GM04504 (cell line): ENCODE measurements around the gene PRH1.

ENCODE experiments used
- DNase-seq: peaks from one replicate; pipeline ENCODE4 v3.0.0-alpha.2; 2012; ENCODE audit warnings: low read depth

PRH1 gene

GRCh38 chr12:10884086-10884725, at the start of gene PRH1:
PRH1 (minus strand) TSS chr12:10884255; CDS start chr12:10884217, 38 bp downstream.
- DNase-seq: no peak

GRCh38 chr12:10928746-10929286, 44.8 kb upstream of the PRH1 start, which contains the start of gene PRH2:
PRH2 (plus strand) TSS chr12:10929236; CDS start chr12:10929274, 38 bp downstream.
- DNase-seq: no peak

- DNase-seq: no peak
These were observed 42.2 kb upstream of the PRH1 start for GRCh38 chr12:10926269-10926668.

- no peak for DNase-seq
These were observed 35.8 kb upstream of the PRH1 start for GRCh38 chr12:10919809-10920208.

GRCh38 chr12:10910380-10910779, 26.3 kb upstream of the PRH1 start:
- no peak for DNase-seq

- DNase-seq: no peak
These were observed 25.4 kb upstream of the PRH1 start, which contains the start of gene TAS2R13 for GRCh38 chr12:10909462-10909861. TAS2R13 (minus strand) TSS chr12:10909562; CDS start chr12:10909298, 264 bp downstream.

GRCh38 chr12:10904686-10905085, 20.6 kb upstream of the PRH1 start:
- DNase-seq: no peak

- DNase-seq: no peak
These were observed 17.4 kb upstream of the PRH1 start for GRCh38 chr12:10901427-10901826.

- no peak for DNase-seq
These were observed 16.9 kb upstream of the PRH1 start for GRCh38 chr12:10900972-10901371.

GRCh38 chr12:10900530-10900929, 16.5 kb upstream of the PRH1 start:
- no peak for DNase-seq

- DNase-seq: no peak
These were observed 12.8 kb upstream of the PRH1 start for GRCh38 chr12:10896854-10897253.

- no peak for DNase-seq
These were observed 7.9 kb upstream of the PRH1 start for GRCh38 chr12:10891937-10892336.

GRCh38 chr12:10889226-10889625, 5.2 kb upstream of the PRH1 start:
- no peak for DNase-seq

- no peak for DNase-seq
These were observed 10.7 kb downstream of the PRH1 start for GRCh38 chr12:10873378-10873777.

- no peak for DNase-seq
These were observed 16.7 kb downstream of the PRH1 start for GRCh38 chr12:10867381-10867780.

- no peak for DNase-seq
These were observed 20.4 kb downstream of the PRH1 start for GRCh38 chr12:10863512-10864218.

- no peak for DNase-seq
These were observed 22.7 kb downstream of the PRH1 start for GRCh38 chr12:10861366-10861765.

- DNase-seq: no peak
These were observed 28.2 kb downstream of the PRH1 start for GRCh38 chr12:10855807-10856206.

- no peak for DNase-seq
These were observed 30.3 kb downstream of the PRH1 start for GRCh38 chr12:10853776-10854175.

- no peak for DNase-seq
These were observed 32.7 kb downstream of the PRH1 start for GRCh38 chr12:10851243-10851858.

GRCh38 chr12:10849425-10849878, 34.6 kb downstream of the PRH1 start, which contains the start of gene PRR4:
PRR4 (minus strand) TSS chr12:10849475; CDS start chr12:10849437, 38 bp downstream.
- no peak for DNase-seq

GRCh38 chr12:10847744-10848143, 36.3 kb downstream of the PRH1 start:
- no peak for DNase-seq

GRCh38 chr12:10842862-10843261, 41.2 kb downstream of the PRH1 start:
- DNase-seq: no peak
